Mesendoderm (in vitro differentiated cells): ENCODE data around the gene CUEDC1.

Experiments used
- DNase-seq: peaks from one replicate; pipeline ENCODE4 v3.0.0; 2013
- H2AK5ac ChIP-seq: 2 replicates; pipeline ENCODE4 v1.6.1; 2013; ENCODE audit warnings: low read length, inconsistent platforms
- H2BK120ac ChIP-seq: 2 replicates; pipeline ENCODE4 v1.6.1; 2013; ENCODE audit warnings: low read depth, mild to moderate bottlenecking, low read length, moderate library complexity, mixed read lengths
- H2BK15ac ChIP-seq: replicated peaks from 2 replicates; pipeline ENCODE4 v1.6.1; 2013; ENCODE audit warnings: low read depth, mild to moderate bottlenecking, moderate library complexity
- H2BK5ac ChIP-seq: 2 replicates; pipeline ENCODE4 v1.6.1; 2013; ENCODE audit warnings: low read length, inconsistent platforms
- H3K18ac ChIP-seq: 2 replicates; pipeline ENCODE4 v1.6.1; 2013; ENCODE audit warnings: mild to moderate bottlenecking, low read length, mixed read lengths
- H3K23ac ChIP-seq: one replicate; pipeline ENCODE4 v1.6.1; 2013; ENCODE audit warnings: low read length
- H3K27ac ChIP-seq: 2 replicates; pipeline ENCODE4 v1.5.1; 2013; ENCODE audit warnings: low read depth, mild to moderate bottlenecking, inconsistent platforms, low read length, moderate library complexity
- H3K27me3 ChIP-seq: 2 replicates; pipeline ENCODE4 v1.6.1; 2013; ENCODE audit warnings: low read length, control low read depth, mild to moderate bottlenecking, inconsistent platforms; ENCODE audit not compliant: insufficient read depth, poor library complexity
- H3K36me3 ChIP-seq: 2 replicates; pipeline ENCODE4 v1.6.1; 2013; ENCODE audit warnings: low read length, inconsistent platforms; ENCODE audit not compliant: control insufficient read depth, insufficient read depth
- H3K4ac ChIP-seq: one replicate; pipeline ENCODE4 v1.6.1; 2013; ENCODE audit warnings: low read depth, mild to moderate bottlenecking, low read length, moderate library complexity
- H3K4me1 ChIP-seq: 2 replicates; pipeline ENCODE4 v1.6.1; 2013; ENCODE audit warnings: low read depth, low read length, inconsistent platforms; ENCODE audit not compliant: control insufficient read depth
- H3K4me2 ChIP-seq: 2 replicates; pipeline ENCODE4 v1.6.1; 2013; ENCODE audit warnings: low read length
- H3K4me3 ChIP-seq: 2 replicates; pipeline ENCODE4 v1.5.1; 2013; ENCODE audit warnings: mild to moderate bottlenecking, low read length
- H3K56ac ChIP-seq: one replicate; pipeline ENCODE4 v1.6.1; 2013; ENCODE audit warnings: low read length
- H3K79me1 ChIP-seq: 2 replicates; pipeline ENCODE4 v1.6.1; 2013; ENCODE audit warnings: low read length, inconsistent platforms
- H3K79me2 ChIP-seq: 2 replicates; pipeline ENCODE4 v1.6.1; 2013; ENCODE audit warnings: mild to moderate bottlenecking, low read length; ENCODE audit not compliant: control insufficient read depth, insufficient read depth
- H3K9ac ChIP-seq: 2 replicates; pipeline ENCODE4 v1.6.1; 2013; ENCODE audit warnings: low read length, inconsistent platforms
- H4K5ac ChIP-seq: one replicate; pipeline ENCODE4 v1.6.1; 2013; ENCODE audit warnings: low read length
- H4K8ac ChIP-seq: one replicate; pipeline ENCODE4 v1.6.1; 2013; ENCODE audit warnings: low read depth, mild to moderate bottlenecking, control low read depth, low read length, moderate library complexity
- WGBS: extraction: QIAGEN DNeasy Blood & Tissue Kit; methylation state at CpG from one replicate; pipeline ENCODE4 v1.1.7; 2013; ENCODE audit warnings: low lambda C conversion rate, missing lambda C conversion rate; ENCODE audit not compliant: insufficient coverage; ENCODE audit errors: extremely low coverage; 5-methylcytosine and 5-hydroxymethylcytosine counted together

Gene CUEDC1

DNA sequence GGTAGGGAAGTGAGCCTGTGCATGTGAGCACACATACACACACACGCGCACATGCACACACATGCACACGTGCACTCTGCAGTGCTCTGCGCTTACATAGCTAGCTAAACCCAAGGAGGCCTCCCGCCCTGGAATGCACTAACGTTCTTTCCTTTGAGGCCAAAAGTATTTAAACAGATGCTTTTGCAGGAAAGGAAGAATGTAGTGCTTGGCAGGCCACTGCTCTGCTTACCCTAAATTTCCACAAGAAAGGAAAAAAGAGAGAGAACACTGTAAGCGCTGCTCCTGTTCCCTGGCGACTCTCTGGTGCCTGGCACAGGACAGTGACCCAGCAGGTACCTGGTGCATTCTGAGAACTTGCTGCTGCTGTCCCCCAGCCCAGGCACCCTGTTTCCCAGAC is 74.1 kb downstream of the CUEDC1 start:
- H2BK120ac ChIP-seq, result no peak overlapping the region
- no peak overlapping the region for H3K23ac ChIP-seq
- no peak overlapping the region for H2BK5ac ChIP-seq
- peak overlapping the region; percentile 54 for H3K56ac ChIP-seq
- no peak overlapping the region for H3K9ac ChIP-seq
- H3K4me1 ChIP-seq, result peaks cover 6% of the 10 kb centered on the region
- H3K79me1 ChIP-seq, result no peaks in the 10 kb centered on the region
- no peak overlapping the region for H4K5ac ChIP-seq
- no peak overlapping the region for H3K27ac ChIP-seq
- H3K36me3 ChIP-seq, result no peaks in the 10 kb centered on the region
- H3K4me3 ChIP-seq, result no peak overlapping the region
- H2AK5ac ChIP-seq, result no peak overlapping the region
- H3K18ac ChIP-seq, result no peak overlapping the region
- H3K27me3 ChIP-seq, result no peaks in the 10 kb centered on the region
- H2BK15ac ChIP-seq, result no peak overlapping the region
- H4K8ac ChIP-seq, result no peak overlapping the region
- no CpG with 5 or more reads among the region's 8 CpGs for WGBS
- H3K79me2 ChIP-seq, result no peaks in the 10 kb centered on the region
- DNase-seq, result no peak
- no peak overlapping the region for H3K4ac ChIP-seq
- H3K4me2 ChIP-seq, result no peak overlapping the region

DNA sequence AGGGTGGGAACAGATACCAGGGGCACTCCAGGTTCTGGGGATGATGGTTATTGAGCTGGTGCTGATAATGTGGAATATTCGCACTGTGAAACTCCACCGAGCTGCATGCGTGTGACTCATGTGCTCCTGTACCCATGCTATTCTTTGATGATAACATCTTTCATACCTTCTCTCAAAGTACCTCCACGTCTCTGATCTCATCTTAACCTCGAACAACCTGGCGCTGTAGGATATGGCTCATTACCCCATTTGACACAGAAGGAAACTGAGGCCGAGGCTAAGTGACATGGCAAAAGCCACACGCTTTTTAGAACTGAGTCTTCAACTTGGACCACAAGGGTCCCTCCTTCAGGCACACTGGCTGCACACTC is 75.1 kb downstream of the CUEDC1 start:
- H4K5ac ChIP-seq, result no peak overlapping the region
- H2BK120ac ChIP-seq, result no peak overlapping the region
- H3K4me3 ChIP-seq, result no peak overlapping the region
- DNase-seq, result no peak
- H3K36me3 ChIP-seq, result no peaks in the 10 kb centered on the region
- no peaks in the 10 kb centered on the region for H3K79me2 ChIP-seq
- peaks cover 16% of the 10 kb centered on the region for H3K4me1 ChIP-seq
- no peaks in the 10 kb centered on the region for H3K79me1 ChIP-seq
- H2BK5ac ChIP-seq, result no peak overlapping the region
- no peak overlapping the region for H3K23ac ChIP-seq
- H3K4ac ChIP-seq, result no peak overlapping the region
- H3K27me3 ChIP-seq, result no peaks in the 10 kb centered on the region
- no peak overlapping the region for H3K27ac ChIP-seq
- peak overlapping the region; percentile 22 for H3K56ac ChIP-seq
- no peak overlapping the region for H3K18ac ChIP-seq
- H2BK15ac ChIP-seq, result no peak overlapping the region
- H3K4me2 ChIP-seq, result no peak overlapping the region
- no peak overlapping the region for H4K8ac ChIP-seq
- no CpG with 5 or more reads among the region's 8 CpGs for WGBS
- peak overlapping the region; percentile 11 for H2AK5ac ChIP-seq
- H3K9ac ChIP-seq, result no peak overlapping the region

DNA sequence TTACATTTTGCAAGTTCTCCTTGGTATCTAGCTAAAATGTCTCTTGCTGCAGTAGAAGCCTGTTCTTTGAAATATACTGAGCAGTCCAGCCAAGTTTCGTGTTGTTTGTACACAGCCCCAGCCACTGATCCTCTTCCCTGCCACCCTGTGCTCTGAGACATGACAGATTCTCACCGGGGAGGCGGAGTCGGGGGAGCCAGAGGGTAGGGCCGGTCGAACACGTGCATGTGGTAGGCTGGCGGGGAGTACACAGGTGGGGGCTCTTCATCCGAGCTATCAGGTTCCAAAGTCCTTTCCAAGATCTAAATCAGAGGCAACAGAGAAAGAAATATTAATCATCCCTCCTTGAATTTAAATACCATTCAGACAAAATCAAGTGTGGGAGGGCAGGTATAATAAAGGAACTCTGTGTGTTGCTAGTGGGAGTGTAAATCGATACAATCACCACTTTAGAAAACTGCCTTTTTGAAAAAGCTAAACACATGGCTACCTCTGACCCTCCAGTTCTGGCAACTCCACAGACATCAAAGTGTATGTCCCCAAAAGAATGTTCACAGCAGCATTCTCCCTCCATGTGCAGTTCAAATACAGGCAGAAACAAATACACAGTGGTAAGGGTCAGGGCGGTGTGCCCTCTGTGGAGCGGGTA is 75.7 kb downstream of the CUEDC1 start:
- DNase-seq, result no peak
- H2BK15ac ChIP-seq, result no peak overlapping the region
- H3K4me1 ChIP-seq, result peaks cover 19% of the 10 kb centered on the region
- H4K5ac ChIP-seq, result no peak overlapping the region
- H3K4me2 ChIP-seq, result no peak overlapping the region
- WGBS, result no CpG with 5 or more reads among the region's 12 CpGs
- no peak overlapping the region for H3K23ac ChIP-seq
- H3K27ac ChIP-seq, result peak overlapping the region; percentile 46
- no peak overlapping the region for H2AK5ac ChIP-seq
- no peaks in the 10 kb centered on the region for H3K36me3 ChIP-seq
- H3K9ac ChIP-seq, result no peak overlapping the region
- H3K4ac ChIP-seq, result no peak overlapping the region
- peak overlapping the region; percentile 40 for H3K56ac ChIP-seq
- H3K18ac ChIP-seq, result peak overlapping the region; percentile 4
- H3K27me3 ChIP-seq, result no peaks in the 10 kb centered on the region
- H3K79me1 ChIP-seq, result no peaks in the 10 kb centered on the region
- no peak overlapping the region for H2BK120ac ChIP-seq
- H3K79me2 ChIP-seq, result no peaks in the 10 kb centered on the region
- no peak overlapping the region for H3K4me3 ChIP-seq
- no peak overlapping the region for H2BK5ac ChIP-seq
- H4K8ac ChIP-seq, result no peak overlapping the region

DNA sequence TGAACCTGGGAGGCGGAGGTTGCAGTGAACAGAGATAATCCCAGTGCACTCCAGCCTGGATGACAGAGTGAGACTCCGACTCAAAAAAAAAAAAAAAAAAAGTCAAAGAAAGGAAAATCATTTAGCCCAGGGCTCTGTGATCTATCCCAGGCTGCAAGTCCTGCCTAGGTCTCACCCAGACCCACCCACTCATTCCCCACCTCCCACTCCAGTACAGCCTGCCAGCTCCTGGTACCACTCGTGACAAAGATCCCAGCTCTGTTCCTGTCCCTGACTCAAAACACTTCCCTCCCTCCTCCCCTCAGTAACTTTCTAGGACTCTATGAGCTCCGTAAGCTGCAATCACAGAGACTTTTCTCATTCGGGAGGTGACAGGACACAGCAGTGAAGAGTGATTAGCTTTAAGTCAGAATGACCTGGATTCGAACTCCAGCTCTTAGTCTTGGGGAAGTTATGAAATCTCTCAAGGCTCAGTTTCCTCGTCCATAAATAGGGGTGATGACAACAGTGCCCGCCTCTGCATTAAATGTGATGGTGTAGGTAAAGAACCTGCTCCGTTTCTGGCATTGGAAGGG is 77.3 kb downstream of the CUEDC1 start:
- Histone ChIP-seq H3K4ac (no peak overlapping the region), H3K27me3 (no peaks in the 10 kb centered on the region), H4K5ac (no peak overlapping the region), H2BK15ac (no peak overlapping the region), H2AK5ac (no peak overlapping the region), H3K4me3 (no peak overlapping the region), H3K4me2 (no peak overlapping the region), H4K8ac (no peak overlapping the region), H3K9ac (no peak overlapping the region), H2BK5ac (no peak overlapping the region), H2BK120ac (peak overlapping the region; percentile 19), H3K36me3 (no peaks in the 10 kb centered on the region), H3K79me2 (no peaks in the 10 kb centered on the region), H3K79me1 (peaks cover 2% of the 10 kb centered on the region), H3K4me1 (peaks cover 28% of the 10 kb centered on the region), H3K56ac (peak overlapping the region; percentile 57), H3K27ac (no peak overlapping the region), H3K18ac (no peak overlapping the region), H3K23ac (no peak overlapping the region)
- no peak for DNase-seq
- WGBS, result no CpG with 5 or more reads among the region's 9 CpGs

DNA sequence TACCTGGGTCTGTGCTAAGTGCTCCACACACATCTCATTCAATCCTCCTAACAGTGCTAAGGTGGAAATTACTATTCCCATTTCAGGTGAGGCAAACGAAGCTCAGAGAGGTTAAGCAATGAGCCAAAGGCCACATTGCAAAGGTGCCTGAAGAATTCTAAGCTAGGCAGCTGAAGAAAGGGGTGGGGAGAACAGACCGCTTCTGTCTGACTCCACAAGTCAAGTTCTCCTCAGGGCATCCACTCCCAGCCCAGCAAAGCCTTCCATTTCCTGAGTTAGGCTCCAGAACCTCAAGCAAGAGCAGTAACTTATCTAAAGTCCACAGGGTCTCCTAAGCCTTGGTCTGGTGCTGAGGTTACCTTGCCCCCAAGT is 78.4 kb downstream of the CUEDC1 start:
- DNase-seq, result no peak
- peak overlapping the region; percentile 98 for H3K27ac ChIP-seq
- H3K4me3 ChIP-seq, result no peak overlapping the region
- H2AK5ac ChIP-seq, result no peak overlapping the region
- H3K36me3 ChIP-seq, result no peaks in the 10 kb centered on the region
- H2BK5ac ChIP-seq, result no peak overlapping the region
- H3K4me1 ChIP-seq, result peaks cover 28% of the 10 kb centered on the region
- WGBS, result no CpG with 5 or more reads among the region's 2 CpGs
- H3K4me2 ChIP-seq, result no peak overlapping the region
- no peak overlapping the region for H3K9ac ChIP-seq
- H3K56ac ChIP-seq, result peak overlapping the region; percentile 66
- no peak overlapping the region for H3K23ac ChIP-seq
- H3K27me3 ChIP-seq, result no peaks in the 10 kb centered on the region
- H3K79me1 ChIP-seq, result peaks cover 2% of the 10 kb centered on the region
- no peaks in the 10 kb centered on the region for H3K79me2 ChIP-seq
- no peak overlapping the region for H4K8ac ChIP-seq
- H2BK15ac ChIP-seq, result no peak overlapping the region
- H4K5ac ChIP-seq, result no peak overlapping the region
- H3K18ac ChIP-seq, result no peak overlapping the region
- no peak overlapping the region for H2BK120ac ChIP-seq
- H3K4ac ChIP-seq, result no peak overlapping the region
